GM23248 (cell line): ENCODE data around the gene ARL6IP4.

Experiments
- EZH2 ChIP-seq: fragments of 200-600 bp; sonication (generic); IDR thresholded peaks from 2 replicates; pipeline ENCODE4 v1.6.1; 2018; ENCODE audit warnings: antibody characterized with exemption, mild to moderate bottlenecking; ENCODE audit not compliant: insufficient read depth, poor library complexity, severe bottlenecking
- EZH2phosphoT487 ChIP-seq: fragments of 200-600 bp; sonication (generic); IDR thresholded peaks from 2 replicates; pipeline ENCODE4 v1.6.1; 2018; ENCODE audit warnings: antibody characterized with exemption, moderate library complexity, mild to moderate bottlenecking, low read depth; ENCODE audit not compliant: insufficient read depth

- TF ChIP-seq EZH2phosphoT487 (no peak), EZH2 (no peak)
Observed at GRCh38 chr12:122990961-122991622, 10.6 kb downstream of the ARL6IP4 start.
